HG02623 (cell line): Measurements from ENCODE around the gene SPRED2.

Experiments
- ATAC-seq: cut with Tn5 transposase; IDR thresholded peaks from one replicate; pipeline ENCODE4 v1.9.1; 2021; ENCODE audit warnings: moderate library complexity; ENCODE audit not compliant: unreplicated experiment

SPRED2 gene

DNA sequence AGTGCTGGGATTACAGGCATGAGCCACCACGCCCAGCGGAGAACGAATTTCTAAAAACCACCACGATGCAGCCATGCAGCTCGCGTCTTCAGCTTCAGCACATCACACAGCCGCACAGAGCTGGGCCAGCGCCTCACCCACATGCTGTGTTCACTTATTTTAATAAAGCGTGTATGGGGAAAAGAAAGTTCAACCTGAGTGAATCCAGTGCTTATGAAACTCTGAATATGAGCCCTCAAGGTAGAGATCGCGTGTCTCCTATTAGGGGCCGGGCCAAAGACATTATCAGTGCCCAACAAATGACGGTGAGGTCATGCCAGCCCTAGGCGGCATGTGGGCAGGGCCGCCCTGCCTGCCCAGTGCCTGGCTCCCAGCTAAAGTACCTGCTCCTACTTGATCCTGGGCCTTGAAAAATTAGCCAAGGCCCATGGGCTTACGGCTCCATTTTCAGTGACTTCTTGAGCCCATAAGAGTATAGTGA lies 44.3 kb downstream of the SPRED2 start:
- peak; percentile 68 for ATAC-seq

DNA sequence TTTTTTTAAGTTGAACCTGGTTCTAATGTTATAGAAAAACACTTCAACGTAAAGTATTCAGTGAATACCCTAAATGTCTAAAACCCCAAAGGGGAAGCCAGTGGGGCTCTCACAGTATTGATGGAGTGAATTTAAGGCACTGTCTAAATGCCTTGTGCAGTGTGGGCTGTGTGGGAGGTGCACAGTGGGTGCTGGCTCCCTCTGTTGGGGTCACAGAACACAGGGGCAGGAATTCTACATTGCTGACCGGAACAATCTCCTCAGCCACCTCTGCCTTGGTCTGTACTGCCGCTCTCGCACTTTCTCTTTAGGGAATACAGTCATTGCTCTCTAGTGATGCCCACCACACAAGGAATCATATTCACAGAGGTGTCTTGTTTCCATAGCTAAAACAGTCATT lies 45.4 kb downstream of the SPRED2 start:
- no peak for ATAC-seq

DNA sequence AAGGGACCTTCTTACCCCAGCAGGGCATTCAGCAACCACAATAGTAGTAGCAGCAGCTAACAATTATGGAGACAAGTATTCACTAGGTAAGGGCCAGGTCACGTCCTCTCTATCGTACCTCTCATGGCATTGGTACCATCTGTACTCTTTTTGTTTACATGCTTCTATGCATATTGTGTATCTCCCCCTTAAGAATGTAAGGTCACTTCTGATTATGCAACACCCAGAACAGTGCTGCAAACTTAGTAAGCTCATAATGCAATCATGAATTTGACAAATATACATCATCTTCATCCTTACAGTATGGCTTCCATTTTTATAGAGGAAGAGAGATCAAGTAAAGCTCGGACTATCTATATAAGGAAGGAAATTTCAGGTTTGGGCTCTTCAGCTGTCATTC lies 46.1 kb downstream of the SPRED2 start:
- no peak for ATAC-seq

DNA sequence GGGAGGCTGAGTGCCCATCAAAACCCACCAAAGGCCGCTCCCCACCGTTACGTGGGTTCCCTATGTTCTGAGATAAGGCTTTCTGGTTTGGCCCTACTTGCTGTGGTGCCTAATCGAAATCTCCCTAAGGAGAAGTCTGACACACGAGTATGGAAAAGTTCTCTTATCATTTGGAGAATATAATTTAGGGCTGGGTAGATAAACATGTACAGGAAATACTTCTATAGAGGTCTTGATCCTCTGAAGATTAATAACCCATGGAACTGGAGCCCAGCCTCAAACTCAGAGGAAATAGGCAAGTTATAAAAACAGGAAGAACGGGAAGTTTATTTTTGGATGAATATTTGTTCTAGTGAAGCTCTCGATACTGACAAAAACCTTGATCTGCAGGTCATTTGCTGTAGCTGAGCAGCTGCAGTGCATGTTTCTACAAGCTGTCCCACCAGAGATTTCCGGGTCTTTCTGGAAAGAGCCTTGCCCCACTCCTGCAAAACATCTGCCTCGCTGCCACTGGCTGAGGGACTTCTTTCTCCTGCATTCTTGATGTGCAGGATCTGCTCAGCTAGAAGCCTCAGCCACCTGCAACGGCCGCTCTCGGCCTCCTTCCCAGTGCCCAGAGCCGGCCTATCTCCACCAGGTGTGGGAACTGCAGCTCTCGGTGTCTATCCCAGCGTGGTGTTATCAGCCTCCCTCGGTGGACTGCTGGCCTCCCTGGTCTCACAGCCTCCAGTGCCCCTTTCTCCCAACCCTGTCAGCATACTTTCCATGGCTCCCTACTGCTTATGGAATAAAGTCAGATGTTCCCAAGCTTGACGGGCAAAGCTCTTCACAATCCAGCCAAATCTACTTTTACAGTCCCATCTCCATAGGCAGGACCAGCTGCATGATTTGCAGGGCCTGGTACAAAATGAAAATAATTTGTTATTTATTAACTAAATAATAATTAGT lies 48.6 kb downstream of the SPRED2 start:
- no peak for ATAC-seq

DNA sequence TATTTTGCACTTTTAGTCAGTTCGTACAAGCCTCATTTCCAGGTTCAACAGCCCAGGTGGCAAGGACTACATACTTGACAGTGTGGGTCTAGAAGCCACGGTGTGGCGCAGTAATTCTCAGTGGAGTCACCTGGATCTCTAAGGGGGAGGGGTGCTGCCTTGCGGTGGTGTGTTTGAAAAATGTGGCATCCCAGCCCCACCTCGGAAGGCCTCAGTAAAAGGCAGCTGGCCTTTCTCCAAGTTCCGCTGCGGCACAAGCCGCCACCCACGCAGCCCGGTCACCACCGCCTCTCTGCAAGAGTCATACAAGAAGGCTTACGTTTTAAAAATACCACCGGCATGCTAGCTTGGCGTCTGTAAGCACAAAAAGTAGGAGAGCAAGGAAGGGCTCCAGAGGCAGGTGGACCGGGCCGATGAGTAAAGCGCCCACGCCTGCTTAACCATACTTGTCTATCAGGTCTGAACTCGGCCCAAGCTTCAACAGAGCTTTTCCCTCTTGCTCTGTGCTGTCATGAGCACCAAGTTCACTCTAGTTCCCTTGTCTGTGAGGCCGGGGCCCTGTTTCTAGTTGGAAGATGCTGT lies 49.5 kb downstream of the SPRED2 start:
- peak; percentile 71 for ATAC-seq

DNA sequence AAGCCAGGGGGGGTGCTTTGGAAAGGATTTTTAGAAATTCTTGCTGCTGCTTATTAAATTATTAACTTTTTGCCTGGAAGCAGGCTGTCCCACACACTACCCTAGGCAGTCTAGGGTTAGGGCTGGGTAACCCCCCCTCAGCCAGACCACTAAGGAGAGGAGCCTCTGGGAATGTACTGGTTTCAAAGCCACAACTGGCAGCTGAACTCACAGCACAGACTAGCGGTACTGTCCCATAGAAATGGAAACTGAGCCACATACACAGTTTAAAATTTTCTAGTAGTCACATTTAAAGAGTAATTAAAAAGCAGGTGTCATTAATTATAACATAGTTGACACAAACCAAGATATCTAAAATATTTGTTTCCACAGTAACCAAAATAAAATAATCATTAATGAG lies 50.1 kb downstream of the SPRED2 start:
- ATAC-seq = no peak

DNA sequence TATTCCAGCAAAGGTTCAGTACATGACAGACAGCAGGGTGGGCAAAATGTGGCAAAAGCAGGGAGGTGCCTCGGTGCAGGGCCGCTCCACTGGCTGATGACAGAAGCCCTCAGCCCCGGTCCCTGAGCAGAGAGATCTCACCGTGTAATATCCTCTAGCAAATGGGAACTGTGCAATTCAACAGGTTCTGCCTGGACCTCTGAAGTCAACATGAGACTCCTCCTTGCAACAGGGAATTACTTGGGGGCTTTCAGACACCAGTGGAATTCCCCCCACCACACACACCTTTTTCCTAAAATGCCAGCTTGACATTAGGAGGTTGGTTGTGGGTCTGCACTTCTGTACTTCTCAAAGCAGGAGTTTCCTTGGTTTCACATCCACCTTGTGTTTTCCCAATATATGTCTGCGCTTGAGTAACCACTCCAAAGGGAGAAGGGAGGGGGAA lies 50.8 kb downstream of the SPRED2 start:
- ATAC-seq = no peak

DNA sequence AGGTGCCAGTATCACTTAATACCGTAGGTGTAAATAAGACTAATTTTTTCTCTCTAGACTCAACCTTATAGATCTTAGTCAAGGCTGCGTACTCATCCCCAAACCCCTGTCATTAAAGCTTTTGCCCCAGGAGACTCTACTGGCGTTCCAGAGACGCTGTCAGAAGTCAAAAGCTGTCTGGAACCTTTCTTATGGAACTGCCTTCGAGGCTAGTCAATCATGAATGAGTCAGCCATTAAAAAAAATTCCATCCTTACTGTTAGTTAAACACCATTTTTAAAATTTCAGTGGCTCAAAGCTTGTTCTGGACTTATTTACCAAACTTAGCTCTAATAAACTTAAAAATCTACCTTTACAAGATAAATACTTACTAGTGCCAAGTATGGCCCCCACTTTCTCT lies 52.1 kb downstream of the SPRED2 start:
- no peak for ATAC-seq

DNA sequence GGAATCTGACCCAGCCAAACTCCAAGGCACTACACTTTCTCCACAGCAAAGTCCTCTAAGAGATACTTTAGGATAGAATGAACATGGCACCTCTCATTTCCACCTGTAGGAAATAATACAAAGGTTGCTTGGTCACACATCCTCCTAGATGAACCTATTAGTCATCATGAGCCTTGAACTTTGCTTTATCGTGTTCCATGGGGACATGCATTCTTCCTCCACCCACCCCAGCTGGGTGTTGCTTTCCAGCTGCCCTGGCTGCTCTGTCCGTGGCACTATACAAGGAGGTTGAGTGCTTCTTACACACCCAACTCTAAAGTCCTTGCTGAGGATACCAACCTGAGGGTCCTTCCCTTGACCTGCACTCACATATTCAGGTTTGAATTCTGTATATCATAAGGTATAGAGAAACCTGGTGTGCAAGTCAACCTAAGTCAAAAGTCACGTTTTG lies 52.7 kb downstream of the SPRED2 start:
- no peak for ATAC-seq

DNA sequence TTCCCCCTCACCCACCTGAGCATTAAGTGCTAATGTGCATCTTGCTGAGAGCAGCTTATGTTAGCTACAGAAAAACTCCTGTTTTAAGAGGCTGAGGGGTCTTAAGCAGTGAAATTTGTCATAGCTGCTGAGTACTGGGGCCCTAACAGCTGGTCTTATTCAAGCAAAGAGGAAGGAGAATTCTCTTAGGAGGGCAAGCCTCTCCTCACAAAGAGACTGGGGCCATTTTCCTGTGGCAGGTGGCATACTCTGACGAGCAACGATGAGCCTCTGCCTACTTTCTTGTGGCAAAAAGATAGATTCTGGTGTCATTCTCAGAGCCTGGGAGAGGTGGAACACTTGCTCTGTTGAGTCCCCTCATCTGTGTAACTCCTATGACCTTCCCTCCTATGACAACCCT lies 53.2 kb downstream of the SPRED2 start:
- ATAC-seq = no peak

DNA sequence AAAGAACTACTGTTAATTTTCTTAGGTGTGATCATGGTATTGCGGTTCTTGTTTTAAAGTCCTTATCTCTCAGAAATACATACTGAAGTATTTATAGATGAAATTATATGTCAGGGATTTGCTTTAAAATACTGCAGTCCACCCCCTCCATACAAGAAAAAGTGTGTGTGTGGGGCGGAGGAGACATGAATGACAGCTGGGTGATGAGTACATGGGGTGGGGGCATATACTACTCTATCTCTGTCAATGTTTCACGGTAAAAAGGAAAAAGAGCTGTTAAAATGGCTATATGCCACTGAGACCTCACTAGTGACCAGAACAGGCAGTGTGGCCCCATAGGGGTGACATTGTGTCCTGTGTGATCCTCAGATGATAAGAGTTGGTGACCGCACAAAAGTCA lies 54.1 kb downstream of the SPRED2 start:
- ATAC-seq = no peak

DNA sequence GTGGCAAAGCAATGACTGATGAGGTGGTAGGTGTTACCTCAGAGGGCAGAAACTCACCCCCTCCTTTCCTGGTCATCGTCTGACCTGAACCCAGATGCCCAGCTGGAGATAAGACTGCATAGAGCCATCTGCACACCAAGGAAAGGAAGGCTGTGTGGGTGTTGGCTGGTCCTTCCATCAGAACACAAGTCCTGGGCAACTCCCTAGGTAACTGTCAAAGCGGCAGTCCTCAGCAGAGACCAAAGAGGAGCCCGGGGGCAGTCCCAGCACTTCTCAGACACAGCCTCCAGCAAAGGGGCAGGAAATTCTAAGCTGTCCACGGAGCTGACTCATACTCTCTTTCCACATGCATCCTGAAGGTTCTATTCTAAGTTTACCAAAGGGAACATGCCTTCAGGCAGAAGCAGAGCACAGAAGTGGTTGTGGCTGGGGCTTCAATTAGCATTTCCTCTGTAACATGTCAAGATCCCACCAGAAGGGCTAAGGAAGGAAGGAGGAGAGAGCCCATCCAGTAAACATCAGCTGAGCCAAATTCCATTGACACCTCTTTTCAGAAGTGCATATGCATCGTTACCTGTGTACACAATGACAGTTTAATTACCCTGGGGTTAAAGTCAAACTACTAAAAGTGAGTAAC lies 54.7 kb downstream of the SPRED2 start:
- no peak for ATAC-seq

DNA sequence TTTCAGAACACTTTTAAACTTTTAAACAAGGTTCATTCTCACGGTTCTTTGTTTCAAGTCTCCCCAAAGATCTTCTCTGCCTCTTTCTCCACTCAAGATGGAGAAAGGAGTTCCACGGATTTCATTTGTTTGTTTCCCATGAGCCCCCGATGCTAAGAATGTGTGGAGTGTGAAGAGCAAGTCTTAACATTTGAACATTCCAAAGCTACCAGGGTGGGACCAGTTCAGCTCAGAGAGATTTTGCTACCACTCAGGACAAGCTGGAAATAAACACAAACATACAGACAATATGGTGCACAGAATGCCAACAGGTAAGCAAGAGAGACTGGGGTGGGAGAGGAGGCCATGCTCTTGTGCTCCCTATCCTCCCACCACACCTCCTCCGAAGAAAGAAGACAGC lies 56.7 kb downstream of the SPRED2 start:
- no peak for ATAC-seq

DNA sequence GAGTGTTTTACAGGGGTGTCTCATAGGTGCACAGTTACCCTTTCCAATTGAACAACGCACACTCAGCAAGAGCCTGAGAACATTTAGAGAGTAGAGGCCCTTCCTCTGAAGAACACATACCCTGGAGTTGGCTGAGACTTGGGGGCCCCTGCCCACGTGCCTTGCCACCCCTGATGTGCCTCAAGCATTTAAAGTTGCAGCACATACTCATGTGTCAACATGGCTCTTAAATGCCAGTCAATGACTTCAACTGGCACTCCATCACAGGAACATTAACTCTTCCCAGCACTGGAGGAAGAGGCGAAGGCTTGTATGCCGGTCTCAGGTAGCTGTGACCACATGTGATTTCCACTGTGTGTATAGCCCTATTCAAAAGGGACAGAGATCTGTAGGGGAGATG lies 57.4 kb downstream of the SPRED2 start:
- ATAC-seq = no peak

DNA sequence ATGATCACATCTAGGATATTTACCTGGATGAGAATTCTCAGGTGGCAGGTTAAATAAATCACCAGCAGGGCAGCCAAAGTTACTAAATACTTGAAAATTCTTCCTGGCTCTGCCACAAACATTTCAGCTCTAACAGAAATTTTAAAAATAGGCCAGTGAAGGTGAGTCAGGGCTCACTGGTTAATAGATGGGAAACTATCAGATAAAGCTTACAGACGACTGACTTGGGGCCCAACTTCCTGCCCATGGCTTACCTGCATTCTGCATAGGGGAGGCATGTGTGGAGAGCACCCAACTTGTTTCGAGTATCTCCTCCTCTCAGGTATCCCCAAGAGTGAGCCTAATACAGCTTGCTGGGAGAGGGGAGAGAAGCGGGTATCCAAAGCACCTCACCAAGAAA lies 57.8 kb downstream of the SPRED2 start:
- ATAC-seq = no peak

DNA sequence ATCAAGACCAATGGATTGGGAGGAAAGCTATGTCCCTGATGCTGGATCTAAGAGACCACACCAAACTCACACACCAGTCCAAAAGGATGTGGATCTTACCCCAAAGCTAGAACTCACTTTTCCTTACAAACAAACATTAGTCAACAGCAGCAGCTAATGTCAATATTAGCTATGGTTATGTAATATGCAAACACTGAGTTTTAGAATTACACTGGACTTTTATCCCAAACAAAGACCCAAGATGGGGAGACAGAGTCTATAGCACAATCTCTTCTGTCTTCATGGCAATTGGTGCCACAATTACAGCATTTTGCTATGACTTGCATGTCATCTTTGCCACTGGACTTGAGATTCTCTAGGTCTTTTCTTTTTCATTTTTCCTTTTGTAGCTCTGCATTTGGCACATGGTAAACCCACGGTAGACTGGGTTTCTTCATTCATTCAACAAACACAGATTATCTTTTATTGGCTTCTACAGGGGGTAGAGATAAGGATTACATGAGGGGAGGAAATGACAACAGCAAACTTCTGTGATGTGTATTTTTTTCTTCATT lies 59.0 kb downstream of the SPRED2 start:
- ATAC-seq = no peak

DNA sequence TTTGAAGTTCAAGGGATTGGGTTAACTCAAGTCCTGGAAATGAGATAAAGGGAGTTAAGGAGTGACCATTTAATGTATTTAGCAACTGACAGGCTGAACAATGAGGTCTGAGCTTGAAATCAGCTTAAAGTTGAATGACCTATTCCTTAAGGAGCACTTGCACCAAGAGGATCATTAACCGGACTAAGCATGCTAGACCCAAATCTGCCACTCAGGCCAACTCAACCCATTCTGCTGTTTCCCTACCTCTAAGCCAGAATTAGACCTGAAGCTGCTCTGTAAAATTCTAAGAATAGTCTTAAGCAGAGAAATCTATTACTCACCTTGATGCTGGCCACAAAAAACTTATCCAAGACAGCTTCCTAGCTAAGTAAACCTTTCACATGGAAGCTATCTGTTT lies 59.8 kb downstream of the SPRED2 start:
- no peak for ATAC-seq

DNA sequence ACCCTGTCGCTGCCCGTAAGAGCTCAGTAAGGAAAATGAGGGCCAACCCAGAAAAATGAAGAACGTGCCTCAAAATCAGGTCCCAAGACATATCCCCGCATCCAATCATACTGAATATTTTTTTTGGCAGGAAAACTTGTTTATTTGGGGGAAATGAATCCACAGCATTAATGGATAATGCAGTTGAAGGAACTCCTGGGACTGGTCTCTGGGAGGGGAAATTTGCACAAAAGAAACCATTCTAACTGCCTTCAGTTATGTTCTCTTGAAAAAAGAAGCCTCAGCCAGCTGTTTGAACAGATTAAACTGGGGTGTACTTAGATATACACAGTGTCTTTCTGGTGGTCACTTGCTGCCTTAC lies 61.3 kb downstream of the SPRED2 start:
- ATAC-seq = no peak

DNA sequence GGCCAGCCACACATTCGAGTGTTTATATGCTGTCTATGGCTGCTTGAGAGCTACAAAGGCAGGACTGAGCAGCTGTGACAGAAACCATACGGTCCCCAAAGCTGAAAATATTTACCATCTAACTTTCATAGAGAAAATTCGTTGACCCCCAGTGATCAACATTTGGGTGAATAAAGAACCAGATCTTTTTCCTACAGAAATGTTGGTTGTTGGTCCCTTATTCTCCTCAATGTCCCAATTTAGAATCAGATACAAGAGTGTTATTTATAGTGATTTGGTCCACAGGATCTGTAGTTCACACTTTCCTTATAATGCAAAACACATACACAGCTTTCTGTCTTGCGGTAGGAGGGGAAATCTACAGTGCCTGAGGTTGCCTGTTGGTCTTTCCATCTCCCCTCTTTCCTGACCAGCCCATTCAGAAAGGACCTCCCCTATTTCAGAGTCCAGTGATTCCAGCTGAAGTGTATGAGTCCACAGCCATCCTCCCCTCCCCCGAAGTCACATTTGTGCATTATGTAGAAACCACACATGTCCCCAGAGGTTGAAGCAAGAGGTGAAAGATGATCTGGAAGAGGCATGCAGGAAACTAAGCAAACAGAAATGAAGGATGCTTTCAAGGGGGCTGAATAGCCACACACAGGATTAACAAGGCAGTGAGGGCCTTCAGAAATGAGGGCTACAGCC lies 61.9 kb downstream of the SPRED2 start:
- ATAC-seq = no peak

DNA sequence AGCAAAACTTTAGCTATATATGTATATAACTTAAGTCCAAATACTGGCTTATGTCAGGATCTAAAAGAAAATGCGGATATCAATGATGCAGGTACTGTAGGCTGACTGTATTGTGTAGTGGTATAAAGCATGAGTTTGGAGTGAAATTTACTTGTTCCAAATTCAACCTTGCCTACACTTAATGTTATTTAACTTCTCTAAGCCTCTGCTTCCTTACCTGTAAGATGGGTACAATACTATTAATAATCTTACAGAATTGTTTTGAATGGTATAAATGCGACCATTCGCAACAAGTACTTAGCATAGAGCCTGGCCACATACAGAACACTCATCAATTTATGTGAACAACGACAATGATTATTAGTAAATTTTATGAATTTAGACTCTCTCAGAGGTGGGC lies 62.4 kb downstream of the SPRED2 start:
- ATAC-seq = no peak

DNA sequence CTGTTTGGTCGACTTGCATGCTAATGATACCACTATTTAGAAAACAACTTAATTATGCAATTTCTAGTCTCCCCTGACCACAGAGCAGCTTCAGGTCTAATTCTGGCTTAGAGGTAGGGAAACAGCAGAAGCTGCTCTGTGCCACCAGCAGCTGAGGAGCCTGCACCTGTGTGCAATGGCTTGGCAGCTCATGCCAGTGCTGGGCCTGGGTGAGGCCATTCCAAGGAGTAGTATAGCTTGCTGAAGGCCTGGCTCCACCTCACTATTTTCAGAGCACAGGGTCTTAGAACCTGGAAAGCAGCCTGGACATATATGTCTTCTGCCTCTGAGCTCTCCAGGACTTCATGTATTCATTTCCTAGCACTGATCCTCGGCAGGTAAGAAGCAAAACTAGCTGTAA lies 62.8 kb downstream of the SPRED2 start:
- ATAC-seq = no peak
